IMR-90 (cell line): ENCODE data around the gene NCKAP5. TPM values are rescaled to one million over a fixed set of nuclear protein-coding genes. Genes with fewer than 3 reads are reported as not detected.

ENCODE experiments used
- ATAC-seq: fragments of 200-7000 bp; cut with Tn5 transposase; 2 replicates; pipeline ENCODE4 v1.9.1; 2020; ENCODE audit warnings: low read depth, mild to moderate bottlenecking, moderate library complexity
- BruUV-seq: library from RNA; stranded (reverse); fragments of 400-500 nt; replicated peaks from 2 replicates; lab custom pipeline; 2021; lab: Mats Ljungman, UMichigan
- CTCF ChIA-PET: fragments of 300-600 bp; formaldehyde crosslinking; extraction: SDS; loops from one replicate; lab custom pipeline; 2021; ENCODE audit warnings: antibody characterized with exemption; lab: Yijun Ruan, JAX
- POLR2A ChIA-PET: fragments of 300-600 bp; sonication (Branson Sonifier 250); formaldehyde crosslinking; loops from one replicate; lab custom pipeline; 2022; ENCODE audit warnings: antibody characterized with exemption; ENCODE audit not compliant: unreplicated experiment; lab: Charles Lee
- DNase-seq: peaks from one replicate; pipeline ENCODE4 v3.0.0; 2013
- H2AFZ ChIP-seq: replicated peaks from 2 replicates; pipeline ENCODE3; 2013; ENCODE audit warnings: low read length, mild to moderate bottlenecking; ENCODE audit not compliant: poor library complexity
- H2AK5ac ChIP-seq: 2 replicates; pipeline ENCODE4 v1.6.1; 2013; ENCODE audit warnings: low read depth, low read length, inconsistent platforms
- H2AK9ac ChIP-seq: replicated peaks from 2 replicates; pipeline ENCODE3; 2013; ENCODE audit warnings: mild to moderate bottlenecking, low read depth, low read length, moderate library complexity; ENCODE audit not compliant: poor library complexity
- H2BK120ac ChIP-seq: 2 replicates; pipeline ENCODE4 v1.6.1; 2013; ENCODE audit warnings: low read depth, low read length, inconsistent platforms
- H2BK15ac ChIP-seq: 3 replicates; pipeline ENCODE4 v1.6.1; 2013; ENCODE audit warnings: low read depth, low read length, inconsistent platforms
- H2BK20ac ChIP-seq: 2 replicates; pipeline ENCODE4 v1.6.1; 2013; ENCODE audit warnings: low read depth, mild to moderate bottlenecking, inconsistent platforms, low read length, moderate library complexity
- H2BK5ac ChIP-seq: 2 replicates; pipeline ENCODE4 v1.6.1; 2013; ENCODE audit warnings: mild to moderate bottlenecking, low read depth, low read length, inconsistent platforms; ENCODE audit not compliant: poor library complexity, severe bottlenecking
- H3K14ac ChIP-seq: replicated peaks from 2 replicates; pipeline ENCODE4 v1.6.1; 2013; ENCODE audit warnings: low read depth, low read length, inconsistent platforms
- H3K18ac ChIP-seq: 2 replicates; pipeline ENCODE4 v1.6.1; 2013; ENCODE audit warnings: low read depth, low read length, control low read depth
- H3K23ac ChIP-seq: 2 replicates; pipeline ENCODE4 v1.6.1; 2013; ENCODE audit warnings: low read depth, low read length, inconsistent platforms
- H3K27ac ChIP-seq: 2 replicates; pipeline ENCODE4 v1.5.1; 2013; ENCODE audit warnings: mild to moderate bottlenecking, control low read depth, low read length; ENCODE audit not compliant: insufficient read depth
- H3K27me3 ChIP-seq: 2 replicates; pipeline ENCODE4 v1.6.1; 2013; ENCODE audit warnings: low read length; ENCODE audit not compliant: control insufficient read depth, insufficient read depth
- H3K36me3 ChIP-seq: 2 replicates; pipeline ENCODE4 v1.6.1; 2013; ENCODE audit warnings: low read length, mixed read lengths; ENCODE audit not compliant: control insufficient read depth, insufficient read depth
- H3K4ac ChIP-seq: 2 replicates; pipeline ENCODE4 v1.6.1; 2013; ENCODE audit warnings: low read depth, low read length, inconsistent platforms
- H3K4me1 ChIP-seq: 2 replicates; pipeline ENCODE4 v1.6.1; 2013; ENCODE audit warnings: low read length, mixed read lengths; ENCODE audit not compliant: control insufficient read depth, insufficient read depth
- H3K4me2 ChIP-seq: 2 replicates; pipeline ENCODE4 v1.6.1; 2013; ENCODE audit warnings: low read depth, mild to moderate bottlenecking, control low read depth, low read length, moderate library complexity
- H3K4me3 ChIP-seq: 2 replicates; pipeline ENCODE4 v1.5.1; 2013; ENCODE audit warnings: low read depth, mild to moderate bottlenecking, control low read depth, low read length, moderate library complexity; ENCODE audit not compliant: insufficient read depth
- H3K56ac ChIP-seq: 2 replicates; pipeline ENCODE4 v1.6.1; 2013; ENCODE audit warnings: low read length, inconsistent platforms; ENCODE audit not compliant: insufficient read depth; ENCODE audit errors: extremely low read depth
- H3K79me1 ChIP-seq, 2 experiments: 2 replicates each; pipeline ENCODE4 v1.6.1; 2013; ENCODE audit warnings: low read length in 2 of 2, inconsistent platforms in 1 of 2, low read depth in 1 of 2
- H3K9ac ChIP-seq: 2 replicates; pipeline ENCODE4 v1.6.1; 2013; ENCODE audit warnings: low read depth, low read length, control low read depth
- H3K9me1 ChIP-seq: 2 replicates; pipeline ENCODE4 v1.6.1; 2013; ENCODE audit warnings: low read length, inconsistent platforms; ENCODE audit not compliant: insufficient read depth
- H3K9me3 ChIP-seq: 2 replicates; pipeline ENCODE4 v1.6.1; 2013; ENCODE audit warnings: low read length; ENCODE audit not compliant: control insufficient read depth, insufficient read depth
- H4K20me1 ChIP-seq: 2 replicates; pipeline ENCODE4 v1.6.1; 2013; ENCODE audit warnings: low read length, inconsistent platforms; ENCODE audit not compliant: insufficient read depth
- H4K5ac ChIP-seq: 2 replicates; pipeline ENCODE4 v1.6.1; 2013; ENCODE audit warnings: mild to moderate bottlenecking, low read depth, low read length, control low read depth
- H4K8ac ChIP-seq, 2 experiments: 2 replicates each; pipeline ENCODE4 v1.6.1; 2013; ENCODE audit warnings: low read depth in 2 of 2, low read length in 2 of 2, control low read depth in 1 of 2, inconsistent platforms in 1 of 2
- H4K91ac ChIP-seq: 2 replicates; pipeline ENCODE4 v1.6.1; 2013; ENCODE audit warnings: low read depth, low read length, inconsistent platforms; ENCODE audit not compliant: insufficient read depth
- WGBS, 2 experiments: methylation state at CpG; one replicate each; pipeline versions ENCODE4 v1.1.5 to v1.1.7; 2013; ENCODE audit warnings: missing lambda C conversion rate in 2 of 2; ENCODE audit not compliant: insufficient read length in 1 of 2; ENCODE audit errors: extremely low coverage in 2 of 2; 5-methylcytosine and 5-hydroxymethylcytosine counted together
- dilution Hi-C: fragments of 300-500 bp; cut with HindIII; formaldehyde crosslinking; loops from one replicate; pipeline ENCODE4 v1.14.3; 2018; ENCODE audit warnings: low sequenced_read_pairs; ENCODE audit not compliant: unreplicated experiment
- in situ Hi-C: fragments of 300-500 bp; cut with MboI; formaldehyde crosslinking; loops from 3 replicates; pipeline ENCODE4 v1.14.3; 2019; ENCODE audit warnings: low sequenced_read_pairs, inconsistent platforms, mixed read lengths
- intact Hi-C: fragments of 100-400 bp; cut with micrococcal nuclease; formaldehyde crosslinking; loops from 2 replicates; pipeline ENCODE4 v1.10.0; 2022
- polyA plus RNA-seq, 3 experiments: library from polyadenylated mRNA; depleted of rRNA; stranded (reverse); fragments of >200 nt; gene quantifications; 2 replicates each; pipeline ENCODE4 v1.2.3, GENCODE V29; 2012; ENCODE audit warnings: low replicate concordance in 1 of 3
- total RNA-seq: library from RNA; depleted of rRNA; stranded (reverse); fragments of >200 nt; gene quantifications from 2 replicates; pipeline ENCODE4 v1.2.3, GENCODE V29; 2012
- TF ChIP-seq, protein P1 (sequence below): conservative IDR thresholded peaks from 2 replicates; pipeline ENCODE4 v1.5.1; 2012; ENCODE audit warnings: mild to moderate bottlenecking, low read depth, low read length, improper control_type of control experiment

NCKAP5 gene
- total and polyA plus RNA-seq, 2 of the 4 experiments (the other 2 are of a cell fraction) = 2.7 to 3.9 TPM

DNA sequence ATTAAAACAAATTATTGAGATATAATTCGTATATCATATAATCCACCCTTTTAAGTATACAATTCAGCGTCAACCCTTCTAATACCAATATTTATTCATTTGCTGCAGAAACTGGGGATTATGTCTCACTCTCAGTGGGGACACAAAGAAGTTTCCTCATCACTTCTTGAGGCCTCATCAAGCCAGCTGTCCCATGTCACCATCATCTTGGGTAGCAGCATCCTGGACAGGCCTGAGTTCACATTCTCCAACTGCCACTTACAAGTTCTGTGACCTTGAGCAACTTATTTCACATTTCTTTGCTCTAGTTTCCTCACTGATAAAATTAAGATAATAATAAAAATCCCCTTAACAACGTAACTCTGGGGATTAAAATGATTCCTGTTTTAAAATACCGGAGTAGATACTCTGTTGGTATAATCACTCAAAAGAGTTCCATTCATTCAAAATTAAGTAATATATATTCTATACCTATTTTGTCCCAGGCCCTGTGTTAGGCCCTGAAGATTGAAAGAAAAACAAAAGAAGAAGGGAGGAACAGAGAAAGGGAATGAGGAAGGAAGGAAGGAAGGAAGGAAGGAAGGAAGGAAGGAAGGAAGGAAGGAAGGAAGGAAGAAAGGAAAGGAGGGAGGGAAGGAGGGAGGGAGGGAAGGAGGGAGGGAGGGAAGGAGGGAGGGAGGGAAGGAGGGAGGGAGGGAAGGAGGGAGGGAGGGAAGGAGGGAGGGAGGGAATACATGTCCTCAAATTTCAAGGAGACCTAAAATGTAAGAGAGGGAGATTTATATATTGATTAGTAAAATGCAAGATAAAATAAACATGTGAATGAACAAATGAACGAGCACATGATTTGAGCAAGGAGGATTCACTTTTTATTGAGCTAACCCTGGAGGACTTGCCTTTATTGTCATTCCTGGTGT, 42.4 kb downstream of the NCKAP5 start:
- H3K27me3 ChIP-seq = no peaks in the 10 kb centered on the region
- no peak overlapping the region for H3K4me3 ChIP-seq
- H3K14ac ChIP-seq = no peak overlapping the region
- peak overlapping the region; percentile 8 for H2BK5ac ChIP-seq
- WGBS, 2 experiments = 100% methylated on average over 1 of the region's 5 CpGs; no CpG with 5 or more reads in 1 of the 2 experiments
- no peak overlapping the region for H3K4me2 ChIP-seq
- no peaks in the 10 kb centered on the region; a peak in 1 of 4 replicates for H3K79me1 ChIP-seq
- no peaks in the 10 kb centered on the region for H3K36me3 ChIP-seq
- H3K27ac ChIP-seq = no peak overlapping the region
- in situ Hi-C loops (no loop called here), intact Hi-C loops (no loop called here), dilution Hi-C loops (no loop called here)
- DNase-seq (no peak), ATAC-seq (no peak)
- H4K8ac ChIP-seq = 0 out of 4 replicates have a peak overlapping the region, but pooled peaks of 1 of the 2 experiments have one; percentile 35
- peak overlapping the region; percentile 96; the same call in 2 of the 3 replicates for H2BK15ac ChIP-seq
- no peak overlapping the region for H3K9ac ChIP-seq
- TF ChIP-seq, protein P1, sequence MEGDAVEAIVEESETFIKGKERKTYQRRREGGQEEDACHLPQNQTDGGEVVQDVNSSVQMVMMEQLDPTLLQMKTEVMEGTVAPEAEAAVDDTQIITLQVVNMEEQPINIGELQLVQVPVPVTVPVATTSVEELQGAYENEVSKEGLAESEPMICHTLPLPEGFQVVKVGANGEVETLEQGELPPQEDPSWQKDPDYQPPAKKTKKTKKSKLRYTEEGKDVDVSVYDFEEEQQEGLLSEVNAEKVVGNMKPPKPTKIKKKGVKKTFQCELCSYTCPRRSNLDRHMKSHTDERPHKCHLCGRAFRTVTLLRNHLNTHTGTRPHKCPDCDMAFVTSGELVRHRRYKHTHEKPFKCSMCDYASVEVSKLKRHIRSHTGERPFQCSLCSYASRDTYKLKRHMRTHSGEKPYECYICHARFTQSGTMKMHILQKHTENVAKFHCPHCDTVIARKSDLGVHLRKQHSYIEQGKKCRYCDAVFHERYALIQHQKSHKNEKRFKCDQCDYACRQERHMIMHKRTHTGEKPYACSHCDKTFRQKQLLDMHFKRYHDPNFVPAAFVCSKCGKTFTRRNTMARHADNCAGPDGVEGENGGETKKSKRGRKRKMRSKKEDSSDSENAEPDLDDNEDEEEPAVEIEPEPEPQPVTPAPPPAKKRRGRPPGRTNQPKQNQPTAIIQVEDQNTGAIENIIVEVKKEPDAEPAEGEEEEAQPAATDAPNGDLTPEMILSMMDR = no peak
- H2AK9ac ChIP-seq = no peak overlapping the region
- peak overlapping the region; percentile 55 for H3K18ac ChIP-seq
- H3K4ac ChIP-seq = peak overlapping the region; percentile 65
- H3K23ac ChIP-seq = no peak overlapping the region
- H3K9me3 ChIP-seq = no peaks in the 10 kb centered on the region
- ChIA-PET CTCF (interaction anchor here (0.5 to 0.7 kb wide), 2 partner anchors 269 to 313 kb away, joined by 3 read pairs; no protein-coding TSS in a partner anchor), POLR2A (interaction anchor here (1.1 kb wide), 1 partner anchor 35 kb away, joined by 4 read pairs; no protein-coding TSS in a partner anchor)
- H4K20me1 ChIP-seq = no peaks in the 10 kb centered on the region
- H2AK5ac ChIP-seq = no peak overlapping the region
- H4K5ac ChIP-seq = no peak overlapping the region
- peaks cover 16% of the 10 kb centered on the region for H3K4me1 ChIP-seq
- H3K56ac ChIP-seq = no peak overlapping the region
- H4K91ac ChIP-seq = no peak overlapping the region; the same call in 1 of the 2 replicates
- H2AFZ ChIP-seq = no peak overlapping the region
- H2BK120ac ChIP-seq = peak overlapping the region; percentile 40; the same call in 1 of the 2 replicates
- peak overlapping the region; percentile 38; the same call in 1 of the 2 replicates for H2BK20ac ChIP-seq
- BruUV-seq = no TSS peak
- H3K9me1 ChIP-seq = 0 out of 2 replicates have a peak, but pooled peaks cover 2% of the 10 kb centered on the region
